NCI-H2107 treated with DMSO at 0.1 percent for 48 hours (cell line): ENCODE measurements around the gene DLK2.
"Not testable (repeated sequence)": the region's sequence is repeated elsewhere in the genome, so short reads cannot be mapped to it uniquely, and the experiment has no call there.

Experiments used
- DNase-seq: peaks from one replicate; lab custom pipeline; 2025; ENCODE audit not compliant: unreplicated experiment; lab: John Stamatoyannopoulos, UW

Gene DLK2, protein sequence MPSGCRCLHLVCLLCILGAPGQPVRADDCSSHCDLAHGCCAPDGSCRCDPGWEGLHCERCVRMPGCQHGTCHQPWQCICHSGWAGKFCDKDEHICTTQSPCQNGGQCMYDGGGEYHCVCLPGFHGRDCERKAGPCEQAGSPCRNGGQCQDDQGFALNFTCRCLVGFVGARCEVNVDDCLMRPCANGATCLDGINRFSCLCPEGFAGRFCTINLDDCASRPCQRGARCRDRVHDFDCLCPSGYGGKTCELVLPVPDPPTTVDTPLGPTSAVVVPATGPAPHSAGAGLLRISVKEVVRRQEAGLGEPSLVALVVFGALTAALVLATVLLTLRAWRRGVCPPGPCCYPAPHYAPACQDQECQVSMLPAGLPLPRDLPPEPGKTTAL

DNA sequence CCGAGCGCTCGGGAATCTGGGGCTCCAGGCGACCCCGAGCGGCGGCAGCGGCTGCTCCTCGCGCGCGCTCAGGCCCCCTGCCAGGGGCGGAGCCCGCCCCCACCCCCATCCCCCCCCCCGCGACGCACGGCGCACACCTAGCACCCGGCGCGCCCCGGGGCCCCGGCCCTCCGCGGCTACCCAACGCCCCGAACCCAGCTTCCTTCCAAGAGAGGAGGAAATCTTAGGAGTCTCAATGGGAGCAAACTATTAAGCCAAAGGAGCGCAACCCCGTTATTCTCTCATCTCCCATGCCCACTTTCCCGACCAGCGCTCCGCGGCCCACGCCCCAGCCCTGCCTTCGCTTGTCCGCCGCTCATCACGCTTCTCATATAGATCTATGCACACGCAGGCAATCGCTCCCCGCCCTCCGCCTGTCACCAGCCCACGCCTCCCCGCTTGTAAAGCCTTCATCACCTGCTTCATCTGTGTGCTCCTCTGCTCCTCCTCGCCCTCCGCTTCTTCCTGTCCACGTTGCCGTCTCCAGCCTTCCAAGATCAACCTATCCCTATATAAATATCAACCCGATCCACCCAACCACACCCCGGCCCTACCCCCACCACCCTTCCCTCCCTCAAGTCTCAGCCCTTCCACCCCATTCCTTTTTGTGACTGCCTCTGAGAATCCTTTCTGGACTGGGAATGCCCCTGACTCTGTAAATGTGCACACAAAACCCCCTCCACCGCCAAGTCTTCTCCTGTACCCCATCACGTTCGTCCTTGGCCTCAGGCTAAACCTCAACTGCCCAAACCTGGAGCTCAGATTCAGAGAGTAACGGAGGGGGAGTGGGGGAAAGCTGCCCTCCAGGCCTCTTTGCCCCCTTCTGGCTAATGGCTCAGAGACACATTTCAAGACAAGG, at the start of gene DLK2:
Gene DLK2, minus strand, starts transcription at position 18 of the 898 bp plus-strand sequence. CDS start 723 bp downstream, outside the sequence.
- no peak for DNase-seq

DNA sequence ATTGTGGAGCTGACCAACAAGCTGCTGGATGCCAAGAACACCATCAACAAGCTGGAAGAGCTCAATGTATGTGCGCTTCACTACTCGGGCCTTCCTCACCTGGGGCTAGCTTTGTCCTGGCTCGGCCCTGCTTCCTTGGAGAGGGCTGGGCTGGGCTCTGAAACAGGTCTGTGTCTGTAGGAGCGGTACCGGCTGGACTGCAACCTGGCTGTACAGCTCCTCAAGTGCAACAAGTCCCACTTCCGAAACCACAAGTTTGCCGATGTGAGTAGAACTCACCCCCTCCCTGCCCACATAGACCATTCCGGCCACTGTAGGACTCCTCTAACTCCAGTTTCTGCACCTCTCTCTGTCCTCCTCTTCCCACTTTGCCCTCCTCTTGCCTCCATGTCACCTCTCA, 48.1 kb upstream of the DLK2 start:
- DNase-seq, result no peak

DNA sequence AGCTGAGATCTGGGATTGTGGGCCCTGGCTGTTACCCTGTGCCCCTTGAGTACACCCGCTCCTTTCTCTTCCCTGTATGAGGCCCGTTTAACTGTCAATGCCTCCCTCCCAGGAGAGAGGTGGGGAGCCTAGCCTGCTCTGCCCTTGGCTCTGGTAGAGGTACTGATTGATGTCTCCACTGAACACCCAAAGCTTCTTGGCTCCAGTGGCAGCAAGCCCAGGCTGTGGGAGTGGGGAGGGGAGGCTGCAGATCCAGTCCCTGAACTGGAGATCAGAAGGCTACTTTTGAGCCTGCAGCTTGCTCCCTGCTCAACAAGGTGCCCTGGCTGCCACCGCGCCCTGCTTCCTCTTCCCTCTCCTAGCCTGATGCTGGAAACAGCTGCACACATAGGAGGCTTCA, 47.3 kb upstream of the DLK2 start:
- DNase-seq, result no peak

DNA sequence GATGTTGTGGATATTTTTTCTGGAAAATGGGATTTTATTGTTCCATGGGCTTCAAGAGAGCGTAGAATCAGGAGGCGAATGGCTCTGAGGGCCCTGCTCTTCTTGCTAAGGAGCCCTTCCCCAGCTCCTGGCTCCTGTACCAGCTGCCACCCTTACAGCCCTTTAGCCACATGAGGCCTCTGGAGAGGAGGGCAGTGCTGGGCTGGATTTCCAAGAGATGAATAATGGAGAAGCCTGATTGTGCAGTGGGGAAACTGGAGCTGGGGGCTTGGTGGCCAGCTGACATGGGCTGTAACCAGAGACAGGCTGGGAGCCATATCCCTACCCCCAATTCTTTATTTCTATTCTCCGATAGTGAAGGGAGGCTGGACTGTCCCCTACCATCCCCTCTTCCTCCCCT, 45.6 kb upstream of the DLK2 start:
- no peak for DNase-seq

DNA sequence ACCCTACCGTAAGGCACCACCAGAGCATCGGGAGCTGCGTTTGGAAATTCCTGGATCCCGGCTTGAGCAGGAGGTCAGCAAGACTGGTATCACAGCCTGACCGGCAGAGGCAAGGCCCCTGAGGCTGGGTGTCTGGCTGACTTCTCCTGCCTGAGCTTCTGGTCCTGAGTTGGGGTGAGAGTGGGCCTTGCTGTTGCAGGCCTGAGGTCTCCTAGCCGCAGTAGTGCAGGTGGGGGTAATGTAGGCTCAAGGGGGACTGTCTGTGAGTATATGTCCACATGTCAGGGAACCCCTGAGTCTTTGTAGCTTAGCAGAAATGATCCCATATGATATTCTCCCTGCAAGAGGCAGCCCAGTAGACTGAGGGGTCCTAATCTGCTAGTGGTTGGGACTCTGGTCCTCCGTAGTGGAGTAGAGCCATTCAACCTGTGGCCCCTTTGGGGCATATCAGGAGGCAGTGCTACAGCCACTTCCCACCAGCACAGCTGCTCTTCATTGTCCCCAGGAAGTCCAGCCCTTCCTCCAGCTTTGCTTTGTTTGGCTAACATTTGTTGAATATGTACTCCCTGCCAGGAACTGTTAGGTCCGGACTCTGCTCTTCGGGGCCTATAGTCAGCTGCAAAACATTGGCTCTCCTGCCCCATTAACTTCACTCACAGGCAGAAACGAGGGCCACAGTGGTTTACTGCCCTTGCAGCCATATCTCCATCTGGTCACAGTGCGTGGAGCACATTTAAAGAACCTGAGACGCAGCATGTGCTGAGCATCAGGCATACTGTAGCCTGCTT, 43.9 kb upstream of the DLK2 start:
- DNase-seq, result no peak

DNA sequence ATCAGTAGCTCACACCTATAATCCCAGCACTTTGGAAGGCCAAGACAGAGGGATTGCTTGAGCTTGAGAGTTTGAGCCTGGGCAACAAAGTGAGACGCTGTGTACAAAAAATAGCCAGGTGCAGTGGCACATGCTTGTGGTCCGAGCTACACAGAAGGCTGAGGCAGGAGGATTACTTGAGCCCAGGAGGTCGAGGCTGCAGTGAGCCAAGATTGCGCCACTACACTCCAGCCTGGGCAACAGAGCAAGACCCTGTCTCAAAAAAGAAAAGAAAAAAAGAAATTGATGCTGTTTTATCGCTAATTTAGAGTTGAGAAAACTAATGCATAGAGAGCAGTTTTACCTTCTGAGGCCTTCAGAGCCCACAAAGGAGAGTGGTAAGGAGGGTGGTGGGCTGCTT, 42.9 kb upstream of the DLK2 start:
- not testable (repeated sequence) for DNase-seq

DNA sequence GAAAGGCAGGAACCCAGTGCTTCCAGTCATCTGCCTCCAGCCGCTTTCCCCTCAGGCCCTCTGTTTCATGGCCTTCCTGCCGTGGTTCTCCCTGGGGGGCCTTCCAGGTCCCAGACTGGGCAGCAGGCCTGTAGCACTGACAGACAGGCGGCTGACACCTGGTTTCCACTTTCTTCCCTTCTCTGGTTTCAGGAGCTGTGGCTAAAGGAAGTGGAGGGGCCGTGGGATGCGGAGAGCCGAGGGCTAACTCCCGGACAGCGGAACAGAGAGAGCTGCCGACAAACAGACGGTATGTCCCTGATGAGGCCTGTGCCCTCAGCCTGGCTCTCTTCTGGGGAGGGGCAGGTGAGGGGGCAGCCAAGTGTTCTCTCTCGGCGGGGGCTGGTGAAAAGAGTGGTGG, 42.3 kb upstream of the DLK2 start:
- no peak for DNase-seq

DNA sequence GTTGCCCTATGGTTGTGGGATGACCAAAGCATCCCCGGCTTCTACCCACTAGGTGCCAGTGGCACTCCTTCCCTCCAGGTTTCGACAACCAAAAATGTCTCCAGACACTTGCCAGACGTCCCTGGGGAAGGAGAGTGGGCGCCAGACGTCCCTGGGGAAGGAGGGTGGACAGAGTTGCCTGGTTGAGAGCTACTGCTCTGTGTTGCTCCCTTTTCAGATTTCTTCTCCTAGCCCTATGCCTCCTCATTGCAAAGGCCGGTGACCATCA, 41.7 kb upstream of the DLK2 start:
- no peak for DNase-seq

DNA sequence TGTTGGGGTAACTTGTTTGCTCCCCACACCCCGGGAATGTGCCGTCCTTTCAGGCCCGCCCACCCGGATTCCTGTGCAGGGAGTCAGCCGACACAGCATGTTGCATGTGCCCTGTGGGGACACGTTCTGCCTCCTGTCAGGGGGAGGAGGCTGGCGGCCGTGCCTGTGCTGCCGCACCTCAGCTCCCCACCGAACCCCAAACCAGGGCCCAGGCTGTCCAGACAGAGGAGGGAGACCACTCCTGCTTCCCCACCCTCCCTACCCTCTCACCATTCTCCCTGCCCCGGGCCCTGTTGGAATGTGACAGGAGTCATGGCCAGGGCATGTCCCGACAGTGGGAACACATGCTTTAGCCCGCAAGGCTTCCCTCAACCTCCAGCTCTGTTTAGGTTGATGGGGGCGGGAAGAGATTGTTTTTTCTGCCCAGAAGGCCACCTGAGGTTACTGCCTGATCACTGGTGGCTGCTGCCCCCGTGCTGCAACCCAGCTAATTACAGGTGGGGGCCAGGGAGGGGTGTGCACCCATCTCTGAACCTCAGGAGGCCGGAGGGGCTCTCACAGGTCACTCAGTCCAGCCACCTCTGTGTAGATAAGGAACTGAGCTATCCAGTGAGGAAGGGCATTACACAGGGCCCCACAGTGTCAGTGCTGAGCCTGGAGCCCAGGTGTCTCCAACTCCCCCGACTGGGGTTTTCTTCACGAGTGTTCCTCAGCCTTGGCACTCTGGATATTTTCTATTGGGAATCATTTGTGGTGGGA, 41.2 kb upstream of the DLK2 start:
- no peak for DNase-seq

DNA sequence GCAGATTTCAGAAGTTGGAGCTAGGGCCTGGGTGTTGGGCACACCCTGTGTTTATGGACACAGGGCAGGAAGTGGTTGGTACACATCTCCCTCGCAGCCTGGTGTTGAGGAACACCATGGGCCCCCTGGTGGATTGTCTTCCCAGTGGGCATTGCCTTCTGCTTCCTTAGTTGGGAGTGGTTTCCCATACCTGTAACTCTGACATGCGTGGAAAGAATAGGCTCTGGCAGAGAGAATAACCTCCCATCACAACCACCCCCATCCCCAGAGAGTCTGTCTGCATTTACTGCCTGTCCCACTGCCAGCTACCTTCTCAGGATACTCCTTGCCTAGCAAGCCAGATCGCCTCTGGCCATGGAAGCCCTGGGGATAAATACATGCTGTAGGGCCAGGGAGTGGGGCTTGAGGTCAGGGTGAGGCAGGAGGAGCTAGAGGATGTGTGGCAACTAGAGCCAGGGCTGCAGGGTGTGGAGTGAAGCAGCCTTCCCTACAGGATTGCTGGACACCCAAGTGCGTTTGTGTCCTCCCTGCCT, 40.1 kb upstream of the DLK2 start:
- DNase-seq, result no peak

DNA sequence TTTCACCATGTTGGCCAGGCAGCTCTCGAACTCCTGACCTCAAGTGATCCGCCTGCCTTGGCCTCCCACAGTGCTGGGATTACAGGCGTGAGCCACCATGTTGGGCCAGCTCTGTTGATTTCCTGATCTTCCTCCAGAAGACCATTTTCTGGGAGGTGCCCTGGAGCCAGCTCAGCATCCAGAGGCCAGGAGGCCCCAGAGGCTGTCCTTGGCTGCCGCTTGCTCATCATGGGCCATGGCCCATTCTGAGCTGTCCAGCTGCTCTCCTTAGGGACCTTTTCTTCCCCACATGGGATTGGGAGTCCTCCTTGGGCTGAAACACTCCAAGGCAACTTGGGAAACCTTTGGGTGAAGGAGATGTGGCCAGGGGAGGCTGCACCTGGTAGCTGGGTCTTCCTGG, 39.4 kb upstream of the DLK2 start:
- DNase-seq, result no peak

DNA sequence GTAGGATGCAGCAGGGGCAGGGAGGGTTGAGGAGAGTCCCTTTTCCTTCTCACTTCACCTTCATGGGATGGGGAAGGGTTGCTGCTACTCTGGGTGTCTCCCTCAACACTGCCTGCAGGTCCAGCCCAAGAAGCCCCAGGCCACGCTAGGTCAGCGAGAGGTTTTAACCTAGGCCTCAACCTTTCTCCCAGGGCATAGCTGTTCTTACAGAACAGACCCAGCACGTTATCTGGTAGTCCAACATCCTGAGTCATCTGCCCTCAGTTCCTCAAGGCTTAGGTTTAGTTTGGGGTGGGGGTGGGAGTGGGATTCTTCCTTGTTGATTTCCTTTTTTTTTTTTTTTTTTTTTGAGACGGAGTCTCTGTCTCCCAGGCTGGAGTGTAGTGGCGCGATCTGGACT, 39.0 kb upstream of the DLK2 start:
- DNase-seq, result no peak

DNA sequence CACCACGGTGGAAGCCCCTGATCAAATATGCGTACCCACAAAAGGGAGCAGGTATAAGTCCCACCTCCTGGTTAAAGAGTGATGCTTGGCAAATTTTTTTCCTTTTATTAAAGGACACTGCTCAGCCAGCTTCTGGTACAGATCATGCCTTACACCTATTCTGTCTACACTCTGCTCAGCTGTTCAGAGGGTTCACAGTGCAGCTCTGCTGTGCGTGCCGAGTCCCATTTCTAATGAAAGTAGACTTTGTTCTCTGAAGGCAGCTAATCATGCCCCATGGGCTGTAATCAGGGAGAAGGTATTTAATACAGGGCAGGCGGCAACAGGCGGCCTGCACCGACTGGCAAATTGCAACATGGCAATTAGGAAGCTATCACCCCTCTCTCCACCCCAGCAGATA, 38.5 kb upstream of the DLK2 start:
- DNase-seq, result no peak

DNA sequence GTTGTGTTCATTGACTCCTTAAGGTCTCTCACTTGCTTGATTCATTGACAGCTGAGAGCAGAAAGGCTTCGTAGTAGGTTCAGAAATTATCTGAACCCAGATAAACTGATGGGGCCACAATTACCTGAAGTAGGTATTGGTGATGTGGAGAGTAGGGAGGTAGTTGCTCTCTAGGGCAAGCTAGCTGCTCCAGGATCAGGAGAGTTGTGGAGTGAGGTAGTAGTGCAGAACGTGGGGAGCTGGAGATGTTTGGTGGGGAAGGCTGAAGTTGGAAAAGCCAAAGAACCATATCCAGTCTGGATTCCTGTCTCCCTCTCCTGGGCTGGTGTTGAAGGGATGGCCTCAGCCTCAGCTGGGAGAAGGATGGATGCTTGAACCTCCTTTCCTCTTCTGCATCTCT, 37.9 kb upstream of the DLK2 start:
- no peak for DNase-seq

DNA sequence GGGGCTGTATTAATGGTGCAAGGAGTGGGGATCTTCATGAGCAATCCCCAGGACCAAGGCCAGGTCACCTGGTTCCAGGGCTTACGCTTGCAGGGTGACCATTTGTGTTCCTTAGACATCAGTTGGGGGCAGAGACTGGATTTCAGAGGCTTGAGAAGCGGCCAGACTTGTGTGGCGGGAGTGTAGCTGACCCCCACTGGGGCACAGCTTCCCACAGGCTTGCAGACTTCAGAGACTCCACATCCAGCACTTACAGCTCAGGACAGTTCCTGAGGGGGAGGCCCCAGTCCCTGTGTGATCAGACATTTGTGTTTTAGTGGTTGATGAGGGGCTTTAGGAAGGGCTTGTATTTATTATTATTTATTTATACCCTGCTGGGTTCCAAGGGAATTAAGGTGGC, 37.3 kb upstream of the DLK2 start:
- no peak for DNase-seq

DNA sequence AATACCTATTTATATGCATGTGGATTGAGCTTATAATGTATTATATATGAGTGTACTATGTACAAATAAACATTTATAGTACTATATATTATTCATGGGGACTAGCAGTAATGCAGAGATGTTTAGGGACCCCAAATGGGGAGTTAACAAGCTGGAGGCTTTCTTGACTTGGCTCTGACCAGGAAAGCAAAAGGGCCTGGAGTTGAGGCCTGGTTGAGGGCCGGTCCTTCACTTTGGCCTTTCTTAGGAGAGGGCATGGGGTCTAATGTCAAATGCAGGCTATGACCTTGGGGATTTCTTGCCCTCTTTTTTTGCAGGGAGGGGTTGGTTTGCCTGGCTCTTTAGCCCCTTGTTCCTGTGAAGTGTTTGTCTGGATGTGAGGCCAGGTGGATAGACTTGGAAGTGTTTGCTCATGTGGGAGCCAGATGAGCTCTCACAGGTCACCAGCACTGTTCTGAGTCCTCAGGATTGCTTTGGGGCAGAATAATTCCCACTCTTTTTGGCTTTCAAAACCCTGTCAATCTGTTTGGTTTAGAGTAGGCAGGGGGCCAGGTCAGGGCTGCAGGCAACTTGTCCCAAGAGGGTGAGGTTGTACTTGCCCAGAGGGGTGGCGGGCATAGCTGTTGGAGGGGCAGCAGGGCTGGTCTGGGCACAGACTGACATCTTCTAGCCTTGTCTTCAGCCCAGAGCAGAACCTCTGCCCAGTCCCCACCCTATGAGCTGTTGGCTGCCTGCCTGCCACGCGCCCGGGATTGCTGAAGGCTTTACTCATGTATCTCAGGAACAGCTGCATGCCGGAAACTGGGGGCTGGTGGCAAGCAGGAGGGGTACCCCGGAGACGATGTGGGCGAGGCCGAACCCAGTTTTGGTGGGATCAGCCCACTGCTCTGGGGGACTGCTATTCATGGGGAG, 36.7 kb upstream of the DLK2 start:
- no peak for DNase-seq

DNA sequence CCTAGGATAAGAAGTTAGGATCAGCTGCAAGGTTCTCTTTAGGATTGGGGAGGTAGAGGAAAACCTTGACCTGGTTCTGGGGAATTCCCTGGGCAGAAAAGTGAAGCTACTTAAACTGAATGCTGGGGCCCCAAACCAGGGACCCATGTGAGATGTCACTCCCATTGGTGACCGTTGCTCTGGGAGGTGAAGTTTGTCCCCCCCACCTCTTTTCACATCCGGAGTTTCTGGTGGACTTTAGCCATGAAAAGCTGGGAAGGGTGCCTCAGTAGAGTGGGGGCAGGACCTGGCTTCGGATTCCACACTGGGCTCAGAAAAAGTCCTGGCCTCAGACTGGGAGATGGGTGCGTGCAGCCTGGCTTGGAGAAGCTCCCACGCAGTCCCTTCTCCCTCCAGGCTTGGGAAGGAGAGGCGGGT, 35.2 kb upstream of the DLK2 start:
- no peak for DNase-seq

DNA sequence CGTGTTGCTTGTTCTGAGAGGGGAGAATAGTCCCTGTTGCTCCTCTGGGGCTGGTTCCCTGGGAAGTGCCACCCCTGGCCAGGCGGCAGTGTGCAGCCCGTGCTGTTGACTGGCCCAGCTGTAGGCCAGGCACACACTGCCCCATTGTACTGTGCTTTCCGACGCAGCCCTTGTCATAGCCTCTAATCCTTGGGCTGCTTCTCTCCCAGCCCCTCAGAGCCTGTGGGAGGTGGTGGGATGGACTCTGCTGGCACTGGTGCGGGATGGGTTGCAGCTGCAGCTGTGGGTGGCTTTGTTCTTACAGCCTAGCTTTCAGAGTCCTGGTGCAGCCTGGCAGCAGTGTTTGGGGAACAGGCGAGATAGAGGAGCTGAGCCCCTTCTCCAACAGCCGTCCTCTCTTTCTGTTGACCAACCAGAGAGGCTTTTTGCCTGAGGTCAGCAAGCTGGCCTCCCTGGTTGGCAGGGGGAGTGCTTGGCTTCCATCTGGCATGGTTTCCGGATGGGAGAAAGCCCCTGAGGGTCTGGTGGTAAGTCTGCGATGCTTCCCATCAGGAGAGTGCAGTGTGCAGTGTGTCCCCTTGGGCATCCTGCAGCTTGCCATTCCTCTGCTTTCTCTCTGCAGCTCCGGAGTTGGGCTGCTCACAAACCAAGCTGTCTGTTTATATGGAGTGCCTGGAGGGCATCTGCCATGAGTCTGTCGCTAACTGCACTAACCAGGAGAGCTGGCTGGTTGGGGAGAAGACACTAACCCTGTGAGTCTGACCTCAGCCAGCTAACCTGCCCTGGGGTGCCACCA, 34.1 kb upstream of the DLK2 start:
- DNase-seq, result no peak
